IPS DF 19.7 (cell line): Measurements from ENCODE around the gene NELFB.

Source experiments
- DNase-seq: peaks from one replicate; pipeline ENCODE4 v3.0.0-alpha.2; 2013; ENCODE audit warnings: low read depth, low spot score

Gene NELFB

GRCh38 chr9:137303151-137303892, 48.2 kb downstream of the NELFB start:
- no peak for DNase-seq

GRCh38 chr9:137303893-137304382, 48.8 kb downstream of the NELFB start:
- DNase-seq, result no peak

GRCh38 chr9:137304383-137305059, 49.4 kb downstream of the NELFB start:
- DNase-seq, result no peak

GRCh38 chr9:137305060-137305797, 50.1 kb downstream of the NELFB start:
- DNase-seq, result no peak

- no peak for DNase-seq
These were observed 50.6 kb downstream of the NELFB start for GRCh38 chr9:137305798-137306065.

GRCh38 chr9:137306066-137306849, 51.1 kb downstream of the NELFB start:
- no peak for DNase-seq

GRCh38 chr9:137306850-137307254, 51.7 kb downstream of the NELFB start:
- no peak for DNase-seq

- DNase-seq, result no peak
These were observed 52.3 kb downstream of the NELFB start for GRCh38 chr9:137307255-137308056.

GRCh38 chr9:137308057-137308619, 53.0 kb downstream of the NELFB start:
- DNase-seq, result no peak

GRCh38 chr9:137309368-137310188, 54.5 kb downstream of the NELFB start:
- DNase-seq, result no peak

GRCh38 chr9:137310189-137311052, 55.3 kb downstream of the NELFB start:
- no peak for DNase-seq

GRCh38 chr9:137311171-137311985, 56.3 kb downstream of the NELFB start:
- DNase-seq, result no peak

GRCh38 chr9:137311986-137312851, 57.1 kb downstream of the NELFB start:
- no peak for DNase-seq

- no peak for DNase-seq
These were observed 57.8 kb downstream of the NELFB start for GRCh38 chr9:137312852-137313325.

- DNase-seq, result no peak
These were observed 58.3 kb downstream of the NELFB start for GRCh38 chr9:137313326-137313936.

- no peak for DNase-seq
These were observed 58.9 kb downstream of the NELFB start for GRCh38 chr9:137313956-137314560.
